Osteocyte (in vitro differentiated cells): ENCODE results near the gene SCN2A. TPM values are rescaled to one million over a fixed set of nuclear protein-coding genes. Genes with fewer than 3 reads are reported as not detected.

Experiments
- DNase-seq: peaks from one replicate; pipeline ENCODE4 v3.0.0; 2021; ENCODE audit warnings: mixed read lengths; ENCODE audit not compliant: unreplicated experiment; ENCODE audit errors: extremely low spot score
- H3K27ac Mint-ChIP-seq: one replicate; pipeline ENCODE4 v1.8.0; 2021; ENCODE audit warnings: mild to moderate bottlenecking, mixed read lengths; ENCODE audit not compliant: unreplicated experiment
- H3K27me3 Mint-ChIP-seq: one replicate; pipeline ENCODE4 v1.8.0; 2021; ENCODE audit warnings: mixed read lengths; ENCODE audit not compliant: unreplicated experiment
- H3K36me3 Mint-ChIP-seq: one replicate; pipeline ENCODE4 v1.8.0; 2021; ENCODE audit warnings: mixed read lengths; ENCODE audit not compliant: unreplicated experiment
- H3K4me1 Mint-ChIP-seq: one replicate; pipeline ENCODE4 v1.8.0; 2021; ENCODE audit warnings: mixed read lengths; ENCODE audit not compliant: unreplicated experiment
- H3K4me3 Mint-ChIP-seq: one replicate; pipeline ENCODE4 v1.8.0; 2021; ENCODE audit warnings: mild to moderate bottlenecking, moderate library complexity, mixed read lengths; ENCODE audit not compliant: unreplicated experiment
- H3K9me3 Mint-ChIP-seq: one replicate; pipeline ENCODE4 v1.8.0; 2021; ENCODE audit warnings: mixed read lengths; ENCODE audit not compliant: unreplicated experiment
- CTCF ChIP-seq: fragments of 200-600 bp; sonication (generic); IDR thresholded peaks from 2 replicates; pipeline ENCODE4 v1.5.0; 2021; ENCODE audit warnings: antibody characterized with exemption, mild to moderate bottlenecking, moderate library complexity
- total RNA-seq: library from RNA; stranded (reverse); gene quantifications from 2 replicates; pipeline ENCODE4 v1.2.1, GENCODE V29; 2021

Gene SCN2A
- total RNA-seq, 1 donor from 2014 or later: 0.24 TPM

GRCh38 chr2:165273176-165273575, 34.0 kb downstream of the SCN2A start:
- no peak for DNase-seq
- no peak for TF ChIP-seq CTCF
- H3K36me3 Mint-ChIP-seq: no peaks in the 10 kb centered on the region
- H3K27ac Mint-ChIP-seq: no peak overlapping the region
- H3K27me3 Mint-ChIP-seq: no peaks in the 10 kb centered on the region
- H3K9me3 Mint-ChIP-seq: no peaks in the 10 kb centered on the region
- H3K4me3 Mint-ChIP-seq: no peak overlapping the region
- no peaks in the 10 kb centered on the region for H3K4me1 Mint-ChIP-seq

- no peak for DNase-seq
- no peak overlapping the region for H3K27ac Mint-ChIP-seq
- TF ChIP-seq CTCF: no peak
Observed at GRCh38 chr2:165274698-165275097, 35.5 kb downstream of the SCN2A start.

GRCh38 chr2:165275932-165276331, 36.7 kb downstream of the SCN2A start:
- H3K9me3 Mint-ChIP-seq: no peaks in the 10 kb centered on the region
- no peak for TF ChIP-seq CTCF
- no peaks in the 10 kb centered on the region for H3K36me3 Mint-ChIP-seq
- no peaks in the 10 kb centered on the region for H3K27me3 Mint-ChIP-seq
- H3K27ac Mint-ChIP-seq: no peak overlapping the region
- no peak overlapping the region for H3K4me3 Mint-ChIP-seq
- no peaks in the 10 kb centered on the region for H3K4me1 Mint-ChIP-seq
- no peak for DNase-seq

More at GRCh38 chr2:165274698-165275097, 35.5 kb downstream of the SCN2A start:
- H3K9me3 Mint-ChIP-seq: no peaks in the 10 kb centered on the region
- H3K27me3 Mint-ChIP-seq: no peaks in the 10 kb centered on the region
- H3K4me3 Mint-ChIP-seq: no peak overlapping the region
- no peaks in the 10 kb centered on the region for H3K4me1 Mint-ChIP-seq
- no peaks in the 10 kb centered on the region for H3K36me3 Mint-ChIP-seq

- DNase-seq: no peak
- no peaks in the 10 kb centered on the region for H3K36me3 Mint-ChIP-seq
- H3K9me3 Mint-ChIP-seq: no peaks in the 10 kb centered on the region
- H3K27me3 Mint-ChIP-seq: no peaks in the 10 kb centered on the region
- H3K27ac Mint-ChIP-seq: no peak overlapping the region
- TF ChIP-seq CTCF: no peak
- H3K4me3 Mint-ChIP-seq: no peak overlapping the region
- no peaks in the 10 kb centered on the region for H3K4me1 Mint-ChIP-seq
Observed at GRCh38 chr2:165277295-165277694, 38.1 kb downstream of the SCN2A start.

- Mint-ChIP-seq H3K27ac (no peak overlapping the region), H3K27me3 (no peaks in the 10 kb centered on the region), H3K9me3 (no peaks in the 10 kb centered on the region), H3K36me3 (no peaks in the 10 kb centered on the region), H3K4me3 (no peak overlapping the region), H3K4me1 (no peaks in the 10 kb centered on the region)
- DNase-seq: no peak
- no peak for TF ChIP-seq CTCF
Observed at GRCh38 chr2:165277860-165278656, 38.8 kb downstream of the SCN2A start.
